Femur (tissue), 1 donor: ENCODE data around the gene KIF26A.
"Not testable (repeated sequence)": the region's sequence is repeated elsewhere in the genome, so short reads cannot be mapped to it uniquely, and the experiment has no call there.

Source experiments
- DNase-seq: peaks from one replicate; pipeline ENCODE4 v3.0.0-alpha.2; 2017

The KIF26A gene

DNA sequence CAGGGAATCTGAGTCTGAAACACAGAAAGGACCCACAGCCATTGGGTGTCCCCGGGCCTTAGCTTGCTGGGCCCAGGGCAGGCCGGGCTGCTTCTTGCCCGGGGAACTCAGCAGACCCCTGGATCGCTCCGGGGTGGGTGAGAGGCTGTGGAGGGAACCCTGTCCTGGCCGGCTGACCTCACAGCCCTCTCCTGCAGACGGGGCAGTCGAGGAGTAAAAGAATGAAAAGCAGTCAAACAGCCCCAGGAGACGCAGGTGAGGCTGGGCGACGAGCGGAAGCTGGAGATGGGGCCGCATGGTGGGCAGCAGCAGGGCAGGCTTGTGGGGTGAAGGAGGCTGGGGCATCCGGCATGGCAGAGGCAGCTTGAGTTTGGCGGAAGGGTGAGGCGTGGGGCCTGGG is 57.0 kb downstream of the KIF26A start:
- DNase-seq, result no peak

DNA sequence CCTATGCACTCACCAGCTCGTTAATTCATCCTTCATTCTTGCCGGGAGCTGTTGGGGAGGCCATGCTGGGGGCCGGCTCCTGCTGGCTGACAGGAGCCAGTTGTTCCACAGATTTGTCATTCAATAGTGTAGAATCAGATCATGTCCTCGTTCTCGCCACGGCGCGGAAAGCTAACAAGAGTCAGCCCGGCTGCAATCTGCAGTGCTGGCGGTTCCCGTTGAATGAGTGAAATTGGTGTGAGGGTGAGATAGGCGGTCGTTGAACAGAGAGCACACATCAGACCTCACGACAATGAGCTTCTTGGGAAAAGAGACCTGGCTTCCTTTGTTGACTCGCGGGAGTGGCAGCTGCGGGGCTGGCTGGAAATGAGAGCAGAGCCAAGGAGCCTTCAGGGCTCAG is 57.5 kb downstream of the KIF26A start:
- no peak for DNase-seq

GRCh38 chr14:104196461-104197140 is 58.2 kb downstream of the KIF26A start:
- no peak for DNase-seq

GRCh38 chr14:104197449-104198247 is 59.3 kb downstream of the KIF26A start:
- no peak for DNase-seq

DNA sequence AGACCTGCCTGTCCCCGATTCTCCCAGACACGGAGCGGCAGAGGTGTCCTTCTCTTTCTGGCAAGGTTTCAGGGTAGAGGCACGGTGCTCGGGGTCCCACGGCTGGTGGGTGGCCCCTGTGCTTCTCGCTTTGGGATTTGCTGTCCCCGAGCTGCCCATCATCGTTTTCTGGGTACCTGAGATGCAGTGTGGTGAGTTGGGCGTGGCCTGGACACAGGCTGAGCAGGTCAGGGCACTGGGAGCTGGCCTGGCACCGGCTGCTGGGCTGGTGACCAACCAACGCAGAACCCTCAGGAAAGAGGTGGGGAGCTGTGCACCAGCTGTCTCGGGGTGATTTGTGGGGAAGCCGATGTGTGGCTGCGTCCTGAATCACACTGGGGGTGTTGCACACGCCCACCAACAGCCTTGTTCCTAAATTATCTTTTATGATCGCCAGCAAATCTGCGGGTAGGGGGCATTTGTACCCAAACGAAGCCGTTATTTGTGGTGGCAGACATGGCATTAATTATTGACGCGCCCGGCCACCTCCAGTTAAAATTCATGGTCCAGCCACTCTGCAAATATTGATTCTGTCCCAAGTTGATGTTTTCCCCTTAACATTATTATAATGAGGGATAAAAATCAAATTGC is 61.0 kb downstream of the KIF26A start:
- no peak for DNase-seq

DNA sequence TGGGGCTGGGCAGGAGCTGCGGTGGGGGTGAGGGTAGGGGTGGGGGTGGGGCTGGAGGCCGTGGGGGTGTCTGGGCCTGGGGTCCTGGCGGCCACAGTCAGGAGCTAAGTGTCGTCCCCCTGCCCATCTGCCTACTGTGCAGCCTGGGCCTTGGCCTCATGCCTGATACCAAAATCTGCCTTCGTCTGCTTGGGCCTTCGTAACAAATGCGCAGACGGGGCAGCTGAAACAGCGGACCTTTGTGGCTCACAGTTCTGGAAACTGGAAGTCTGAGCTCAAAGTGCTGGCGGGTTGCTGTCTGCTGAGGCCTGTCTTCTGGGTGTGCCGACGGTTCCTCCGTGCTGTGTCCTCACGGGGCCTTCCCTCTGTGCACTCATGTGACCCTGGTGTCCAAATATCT is 61.7 kb downstream of the KIF26A start:
- DNase-seq, result no peak

DNA sequence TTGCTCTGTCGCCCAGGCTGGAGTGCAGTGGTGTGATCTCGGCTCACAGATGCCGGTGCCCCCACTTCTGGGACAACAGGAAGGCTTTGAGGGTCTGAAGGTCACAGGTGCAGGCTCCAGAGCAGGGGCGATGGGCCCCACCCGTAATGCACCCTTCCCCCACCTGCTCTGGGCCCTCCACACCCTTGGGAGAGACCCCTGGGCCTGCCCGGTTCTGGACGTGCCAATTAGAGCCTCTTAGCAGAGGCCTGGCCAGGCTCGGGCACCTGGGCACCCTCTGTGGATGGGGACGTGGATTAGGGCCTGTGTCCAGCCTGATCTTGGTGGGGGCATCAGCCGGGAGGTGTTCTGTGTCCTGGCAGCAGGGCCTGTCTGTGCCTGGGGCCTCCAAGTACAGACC is 62.2 kb downstream of the KIF26A start:
- no peak for DNase-seq

DNA sequence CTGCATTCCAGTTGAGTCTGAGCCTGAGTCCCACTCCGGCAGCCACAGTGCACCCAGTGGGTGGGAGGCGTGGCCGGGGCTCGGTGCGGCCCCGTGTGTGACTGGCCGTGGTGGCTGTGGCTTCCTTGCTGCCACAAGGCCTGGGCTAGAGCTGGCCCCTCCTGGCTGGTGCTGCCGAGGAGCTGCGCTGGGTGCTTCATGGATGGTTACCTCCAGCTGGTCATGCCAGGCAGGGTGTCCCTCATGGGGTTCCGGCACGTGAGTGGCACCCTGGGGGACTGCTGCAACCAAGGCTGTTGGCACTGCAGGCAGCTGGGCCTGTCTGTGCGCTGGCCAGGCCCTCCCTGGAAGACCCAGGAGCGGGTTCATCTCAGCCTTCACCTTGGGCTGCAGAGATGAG is 62.7 kb downstream of the KIF26A start:
- no peak for DNase-seq

DNA sequence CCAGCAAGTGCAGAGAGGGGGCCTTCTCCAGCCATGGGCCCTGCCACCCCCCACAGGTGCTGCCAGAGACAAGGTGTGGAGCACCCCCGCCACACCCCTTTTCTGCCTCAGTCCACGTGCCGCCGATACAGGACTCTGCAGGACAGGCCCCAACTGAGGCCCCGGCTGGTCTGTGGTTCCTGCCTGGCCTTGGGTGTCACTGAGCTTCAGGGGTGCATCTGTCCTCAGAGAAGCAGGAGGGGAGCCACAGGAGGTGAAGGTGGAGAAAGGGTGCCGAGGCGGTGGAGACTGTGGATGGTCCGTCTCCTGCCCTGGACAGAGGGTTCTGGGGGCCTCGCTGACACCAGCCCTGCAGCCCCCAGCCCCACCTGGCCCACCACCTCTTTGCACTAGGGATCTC is 63.1 kb downstream of the KIF26A start:
- no peak for DNase-seq

- no peak for DNase-seq
These were observed 64.1 kb downstream of the KIF26A start for GRCh38 chr14:104202259-104203070.

- no peak for DNase-seq
These were observed 64.7 kb downstream of the KIF26A start for GRCh38 chr14:104203071-104203425.

GRCh38 chr14:104204660-104205149 is 66.3 kb downstream of the KIF26A start:
- DNase-seq, result no peak

- no peak for DNase-seq
These were observed 67.4 kb downstream of the KIF26A start for GRCh38 chr14:104205781-104206180.

DNA sequence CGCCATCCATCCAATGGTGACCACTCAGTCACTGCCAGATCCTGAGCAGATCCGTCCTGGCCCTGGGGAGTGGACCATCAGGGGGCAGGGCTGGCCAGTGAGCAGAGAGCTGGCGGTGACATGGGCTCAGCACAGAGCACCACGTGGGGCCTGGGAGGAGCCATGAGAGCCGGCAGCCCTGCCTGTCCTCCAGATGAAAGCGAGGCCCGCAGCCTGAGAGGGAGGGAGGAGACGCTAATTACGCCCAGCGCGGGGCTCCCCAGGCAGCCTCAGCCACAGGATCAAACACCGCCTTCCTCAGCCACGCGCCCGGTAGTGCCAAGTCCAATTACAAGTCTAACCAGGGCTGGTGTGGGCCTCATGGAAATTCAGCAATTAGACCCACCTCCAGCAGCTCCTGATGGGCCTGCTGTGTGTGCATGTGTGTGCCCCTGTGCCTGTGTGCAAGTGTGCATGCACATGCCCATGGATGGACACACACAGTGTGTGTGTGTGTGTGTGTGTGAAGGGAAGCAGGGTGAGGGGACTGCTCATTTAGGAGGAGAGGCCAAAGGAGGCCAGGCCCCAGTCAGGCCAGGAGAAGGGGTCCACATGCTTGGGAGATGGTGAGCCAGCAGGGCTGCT is 68.0 kb downstream of the KIF26A start:
- DNase-seq, result peak; percentile 66

DNA sequence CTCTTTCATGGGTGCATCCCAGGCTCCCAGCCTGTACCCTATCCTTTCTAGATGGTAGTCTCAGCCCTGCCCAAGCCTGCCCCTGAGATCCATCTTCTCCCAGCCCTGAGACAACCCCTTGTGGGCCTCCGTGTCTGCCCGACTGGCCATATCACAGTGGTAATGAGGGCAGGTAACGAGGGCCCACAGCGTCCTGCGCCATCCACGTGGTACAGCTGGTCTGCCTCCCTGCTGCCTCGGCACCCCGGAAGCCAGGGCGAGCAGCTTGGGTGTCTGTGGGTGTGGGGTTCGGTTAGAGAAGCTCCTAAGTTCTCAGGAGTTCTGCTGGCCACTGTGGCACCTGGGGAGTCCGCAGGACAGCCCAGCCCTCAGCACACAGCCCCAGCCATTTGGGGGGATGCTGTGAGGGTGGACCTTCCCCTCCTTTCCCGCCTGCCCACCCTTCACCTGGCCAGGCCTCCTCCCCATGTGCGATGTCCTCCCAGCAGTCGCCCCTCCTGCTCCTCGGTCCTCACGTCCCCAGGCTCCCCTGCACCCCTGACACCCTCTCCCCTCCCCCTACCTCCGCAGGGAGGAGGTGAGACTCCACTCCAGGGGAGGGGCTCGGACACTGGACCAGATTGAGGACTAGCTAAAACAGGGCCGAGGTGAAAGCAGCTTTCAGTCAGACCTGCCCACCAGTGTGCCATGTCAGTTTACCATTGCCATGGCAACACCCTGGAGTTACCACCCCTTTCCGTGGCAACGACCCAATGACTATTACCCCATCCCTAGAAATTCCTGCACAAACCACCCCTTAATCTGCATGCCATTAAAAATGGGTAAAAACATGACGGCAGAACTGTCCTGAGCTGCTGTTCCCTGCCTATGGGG is 69.0 kb downstream of the KIF26A start:
- no peak for DNase-seq

- not testable (repeated sequence) for DNase-seq
These were observed 69.6 kb downstream of the KIF26A start for GRCh38 chr14:104208015-104208295.

DNA sequence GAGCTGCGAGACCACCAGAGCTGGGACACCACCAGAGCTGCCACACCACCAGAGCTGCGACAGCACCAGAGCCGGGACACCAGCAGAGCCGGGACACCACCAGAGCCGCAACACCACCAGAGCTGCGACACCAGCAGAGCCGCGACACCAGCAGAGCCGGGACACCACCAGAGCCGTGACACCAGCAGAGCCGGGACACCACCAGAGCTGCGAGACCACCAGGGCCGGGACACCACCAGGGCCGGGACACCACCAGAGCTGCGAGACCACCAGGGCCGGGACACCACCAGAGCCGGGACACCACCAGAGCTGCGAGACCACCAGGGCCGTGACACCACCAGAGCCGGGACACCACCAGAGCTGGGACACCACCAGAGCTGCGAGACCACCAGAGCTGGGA is 69.9 kb downstream of the KIF26A start:
- DNase-seq, result not testable (repeated sequence)

DNA sequence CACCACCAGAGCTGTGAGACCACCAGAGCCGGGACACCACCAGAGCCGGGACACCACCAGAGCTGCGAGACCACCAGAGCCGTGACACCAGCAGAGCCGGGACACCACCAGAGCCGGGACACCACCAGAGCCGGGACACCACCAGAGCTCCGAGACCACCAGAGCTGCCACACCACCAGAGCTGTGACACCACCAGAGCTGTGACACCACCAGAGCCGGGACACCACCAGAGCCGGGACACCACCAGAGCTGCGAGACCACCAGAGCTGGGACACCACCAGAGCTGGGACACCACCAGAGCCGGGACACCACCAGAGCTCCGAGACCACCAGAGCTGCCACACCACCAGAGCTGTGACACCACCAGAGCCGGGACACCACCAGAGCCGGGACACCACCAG is 70.7 kb downstream of the KIF26A start:
- DNase-seq, result not testable (repeated sequence)

DNA sequence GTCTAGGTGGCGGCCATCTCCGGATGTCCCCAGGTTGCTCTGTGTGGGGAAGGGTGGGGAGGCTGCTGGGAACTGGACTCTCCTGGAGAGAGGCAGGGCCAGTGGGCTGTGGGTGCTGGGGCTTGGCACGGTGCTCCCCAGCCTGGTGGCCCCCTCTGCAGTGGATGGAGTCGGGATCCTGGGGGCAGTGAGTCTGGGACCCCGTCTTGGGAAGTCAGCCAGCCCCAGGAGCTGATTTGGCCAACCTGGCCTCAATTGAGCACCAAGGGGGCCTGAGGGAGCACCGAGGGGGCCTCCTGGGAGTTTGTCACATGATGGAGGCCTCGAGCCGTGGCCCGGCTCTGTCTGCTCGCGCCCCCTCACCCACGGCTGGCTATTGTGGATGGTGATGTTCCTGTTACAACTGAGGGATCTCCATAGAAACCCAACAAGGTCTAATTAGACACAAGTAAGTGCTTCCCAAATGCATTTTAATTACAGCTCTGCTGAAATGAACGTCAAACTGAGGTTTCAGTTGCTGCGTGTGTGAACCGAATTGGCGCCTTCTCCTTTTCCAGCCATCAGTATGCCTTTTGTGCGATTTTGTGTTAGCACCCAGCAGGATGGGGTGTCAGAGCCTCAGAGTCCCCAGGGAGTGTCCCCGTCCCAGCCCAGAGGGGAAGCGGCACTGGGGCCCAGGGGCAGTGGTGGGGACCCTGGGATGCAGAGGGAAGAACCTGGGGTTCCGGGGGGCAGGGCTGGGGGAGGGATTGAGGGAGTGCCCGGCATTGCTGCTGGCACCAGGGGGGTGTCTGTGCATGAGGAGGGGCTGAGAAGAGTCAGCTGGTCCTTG is 71.8 kb downstream of the KIF26A start:
- DNase-seq, result no peak

- no peak for DNase-seq
These were observed 72.4 kb downstream of the KIF26A start for GRCh38 chr14:104210817-104211195.

GRCh38 chr14:104211215-104211614 is 72.8 kb downstream of the KIF26A start:
- no peak for DNase-seq
